HPDE6-E6E7 (cell line): ENCODE measurements around the gene BANP.
"Not testable (repeated sequence)": the region's sequence is repeated elsewhere in the genome, so short reads cannot be mapped to it uniquely, and the experiment has no call there.

Experiments
- DNase-seq: peaks from one replicate; pipeline ENCODE4 v3.0.0; 2011; ENCODE audit warnings: missing footprints; ENCODE audit errors: extremely low spot score

Gene BANP

DNA sequence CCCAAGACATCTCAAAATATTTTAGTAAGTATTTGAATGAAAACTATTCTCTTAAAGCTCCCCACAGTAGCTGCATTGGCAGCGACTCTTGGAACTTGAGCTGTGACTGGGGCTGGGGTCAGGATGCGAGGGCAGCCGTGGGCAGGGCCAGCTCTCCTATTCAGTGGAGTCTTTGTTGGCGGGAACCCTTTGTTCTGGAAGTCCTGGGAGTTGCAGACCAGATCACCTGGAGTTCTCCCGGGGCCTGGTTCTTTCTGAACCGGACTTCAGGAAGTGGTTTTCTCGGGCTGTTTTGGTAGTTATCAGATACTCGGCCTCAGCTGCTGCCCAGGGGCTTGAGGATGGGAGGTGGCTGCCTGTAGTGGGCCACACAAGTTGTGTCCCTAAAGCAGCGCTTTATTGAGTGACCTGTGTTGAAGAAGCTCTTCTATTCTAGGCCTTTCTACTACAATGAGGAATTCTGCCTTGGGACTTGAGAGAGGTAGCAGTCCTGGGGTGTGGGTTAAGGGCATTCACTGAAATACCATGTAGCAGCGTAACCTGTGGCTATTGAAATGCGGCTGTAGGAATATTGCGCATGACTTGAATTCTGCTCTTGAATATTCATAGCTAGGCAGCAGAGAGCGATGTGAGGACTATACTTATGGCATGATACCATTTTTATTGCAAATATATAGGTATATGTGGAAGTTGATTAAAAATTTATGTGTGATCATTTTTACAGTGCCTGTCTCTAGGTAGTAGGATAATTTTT, 77.1 kb downstream of the BANP start:
- not testable (repeated sequence) for DNase-seq

DNA sequence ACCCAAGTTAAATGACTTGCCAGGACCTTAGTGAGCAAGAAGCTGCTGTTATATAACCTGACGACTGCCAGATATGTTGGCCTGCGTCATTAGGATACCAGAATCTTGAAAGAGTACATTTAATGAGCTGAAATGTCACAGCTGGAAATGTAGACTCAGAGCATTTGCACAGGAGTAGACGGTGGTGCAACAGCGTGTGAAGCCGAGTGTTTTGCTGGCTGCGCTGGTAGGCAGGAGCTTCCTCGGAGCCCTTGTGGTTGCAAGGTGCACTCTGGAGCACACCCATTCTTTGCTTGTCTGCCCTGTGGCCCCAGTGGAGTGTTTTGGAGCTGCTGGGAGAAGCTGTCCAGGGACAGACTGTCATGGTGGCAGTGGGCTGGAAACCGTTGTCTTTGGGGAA, 79.3 kb downstream of the BANP start:
- no peak for DNase-seq

DNA sequence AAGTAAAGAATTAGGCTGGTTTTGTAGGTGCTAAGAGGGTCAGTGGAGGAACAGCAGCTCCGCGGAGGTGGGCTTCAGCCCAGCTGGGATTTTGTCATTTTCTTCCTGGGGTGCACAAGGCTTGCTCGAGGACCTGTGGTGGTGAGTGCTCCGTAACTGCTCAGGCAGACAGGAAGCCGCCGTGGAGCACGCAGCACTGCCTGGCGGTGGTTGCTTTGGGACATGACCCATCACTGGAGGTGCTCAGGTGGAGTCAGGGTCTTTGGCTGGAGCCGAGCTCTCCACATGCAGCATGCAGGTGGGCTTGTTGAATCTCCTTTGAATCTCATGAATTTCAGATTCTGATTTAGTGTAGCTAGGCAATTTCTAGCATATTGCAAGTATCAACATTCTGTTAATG, 79.7 kb downstream of the BANP start:
- not testable (repeated sequence) for DNase-seq

DNA sequence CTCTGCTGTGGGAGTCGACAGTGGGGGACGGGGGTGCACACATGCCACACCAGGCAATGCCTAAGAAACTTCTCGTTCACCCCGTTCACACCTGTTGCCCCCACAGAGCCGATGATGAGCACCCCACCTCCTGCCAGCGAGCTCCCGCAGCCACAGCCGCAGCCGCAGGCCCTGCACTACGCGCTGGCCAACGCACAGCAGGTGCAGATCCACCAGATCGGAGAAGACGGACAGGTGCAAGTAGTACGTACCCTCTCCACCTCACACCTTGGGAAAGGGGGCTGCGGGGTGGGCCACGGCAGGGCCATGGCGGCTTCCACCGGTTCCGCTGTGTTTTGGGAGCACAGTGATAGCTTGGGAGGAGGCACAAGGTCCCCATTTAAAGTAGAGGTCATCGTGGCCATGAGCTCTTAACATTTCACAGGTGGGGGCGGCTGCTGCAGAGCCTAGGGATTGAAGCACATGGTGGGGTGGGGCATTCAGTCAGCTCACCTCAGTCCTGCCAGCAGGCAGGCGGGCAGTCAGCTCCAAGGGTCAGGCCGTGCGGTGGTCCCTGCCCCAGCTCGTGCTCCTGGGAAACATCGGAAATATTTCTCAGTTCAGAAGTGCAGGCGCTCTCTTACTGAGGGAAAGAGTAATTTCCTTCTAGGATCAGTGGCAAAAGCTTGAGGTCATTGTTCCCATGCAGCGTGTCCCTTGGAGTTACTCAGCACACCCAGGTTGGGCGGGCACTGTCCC, 81.9 kb downstream of the BANP start:
- not testable (repeated sequence) for DNase-seq

DNA sequence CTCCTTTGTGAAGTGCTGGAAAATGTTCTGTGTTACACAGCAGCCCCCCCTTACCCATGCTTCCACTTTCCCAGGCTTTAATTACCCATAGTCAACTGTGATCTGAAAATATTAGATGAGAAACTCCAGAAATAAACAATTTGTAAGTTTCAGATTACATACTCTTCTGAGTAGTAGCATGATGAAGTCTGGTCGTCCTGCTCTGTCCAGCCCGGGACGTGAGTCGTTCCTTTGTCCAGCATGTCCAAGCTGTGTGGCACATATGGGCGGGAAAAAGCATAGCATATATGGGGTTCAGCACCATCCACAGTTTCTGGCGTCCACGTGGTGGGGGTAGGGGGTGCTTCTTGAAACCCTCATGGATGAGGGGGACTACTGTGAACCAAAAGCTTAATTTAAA, 83.5 kb downstream of the BANP start:
- DNase-seq = no peak

DNA sequence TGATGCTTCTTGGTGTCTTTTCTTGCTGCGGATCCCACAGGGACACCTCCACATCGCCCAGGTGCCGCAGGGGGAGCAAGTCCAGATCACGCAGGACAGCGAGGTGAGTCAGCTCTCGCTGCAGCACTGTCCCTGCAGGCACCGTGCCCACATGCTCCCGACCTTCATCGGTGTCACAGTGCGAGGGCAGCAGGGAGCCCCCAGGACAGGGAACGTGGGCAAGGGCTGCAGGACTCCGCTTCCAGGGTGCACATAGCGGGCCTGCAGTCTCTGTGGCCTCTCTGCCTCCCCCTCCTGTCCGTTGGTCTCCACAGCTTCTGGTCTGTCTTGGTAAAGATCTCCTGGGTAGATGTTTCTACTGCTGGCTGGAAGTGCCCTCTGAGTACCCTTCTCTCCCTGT, 84.1 kb downstream of the BANP start:
- no peak for DNase-seq

DNA sequence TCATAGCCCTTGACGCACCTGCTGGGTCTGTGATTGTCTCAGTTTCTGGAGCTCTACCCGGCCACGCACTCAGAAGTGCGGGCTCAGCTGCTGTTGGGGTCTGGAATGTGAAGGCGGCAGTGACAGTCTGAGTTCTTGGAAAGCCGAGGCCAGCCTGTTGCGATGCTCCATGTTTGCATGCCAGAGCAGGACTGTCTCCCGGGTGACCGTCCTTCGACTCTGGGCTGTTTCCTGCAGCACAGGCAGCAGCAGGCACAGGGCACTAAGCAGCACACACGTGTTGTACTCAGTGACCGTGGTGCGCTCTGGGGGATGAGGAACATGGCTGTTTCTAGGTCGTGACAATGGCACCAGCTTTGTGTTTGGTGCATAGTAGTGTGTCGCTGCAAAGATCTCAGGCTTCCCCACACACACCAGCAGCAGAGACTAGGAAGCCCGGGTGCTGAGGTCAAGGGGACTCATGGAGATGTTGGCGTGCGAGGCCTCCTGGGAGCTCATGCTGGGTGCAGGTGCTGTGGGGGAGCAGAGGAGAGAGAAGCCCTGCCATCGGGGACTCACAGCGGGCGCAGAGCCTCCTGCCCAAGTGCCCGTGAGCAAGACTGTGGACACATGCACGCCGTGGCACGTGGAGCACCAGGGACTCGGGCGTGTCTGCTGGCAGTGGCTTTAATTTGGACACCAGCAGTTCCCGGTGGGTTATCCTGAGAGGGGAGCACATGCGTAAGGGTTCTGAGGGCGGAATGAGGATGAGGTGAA, 84.8 kb downstream of the BANP start:
- not testable (repeated sequence) for DNase-seq

DNA sequence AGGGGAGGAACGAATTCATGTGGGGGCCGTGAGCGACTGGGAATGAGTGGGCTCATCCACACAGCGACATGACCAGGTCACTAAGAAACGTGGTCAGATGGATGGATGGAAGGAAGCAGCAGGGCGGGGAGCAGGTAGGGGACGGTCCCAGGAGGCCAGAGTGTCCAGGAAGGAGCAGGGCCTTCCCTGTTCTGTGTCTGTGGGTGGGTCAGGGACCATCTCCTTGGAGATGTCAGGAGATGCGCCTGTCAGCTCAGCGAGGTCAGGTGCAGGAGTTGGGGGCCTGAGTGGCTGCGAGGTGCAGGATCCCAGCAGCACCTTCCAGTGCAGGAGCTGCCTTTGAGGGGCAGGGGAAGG, 85.4 kb downstream of the BANP start:
- DNase-seq = not testable (repeated sequence)

DNA sequence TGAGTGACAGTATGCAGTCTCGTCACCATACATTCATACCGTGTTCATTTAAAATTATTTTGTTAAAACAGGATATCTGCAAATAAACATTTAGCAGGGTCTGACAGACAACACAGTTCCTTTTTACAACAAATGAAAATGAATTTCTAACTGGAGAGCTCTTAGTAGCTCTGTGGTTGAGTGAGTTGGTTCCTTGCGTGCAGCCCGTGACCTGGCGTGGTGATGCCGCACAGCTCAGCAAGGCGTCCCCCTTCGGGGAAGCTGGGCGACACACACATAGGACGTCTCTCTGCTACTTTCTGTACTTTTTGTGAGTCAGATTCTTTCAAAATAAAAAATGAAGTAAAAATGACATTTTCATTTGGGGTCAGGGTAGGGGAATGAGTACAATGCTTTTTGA, 86.1 kb downstream of the BANP start:
- DNase-seq = not testable (repeated sequence)

DNA sequence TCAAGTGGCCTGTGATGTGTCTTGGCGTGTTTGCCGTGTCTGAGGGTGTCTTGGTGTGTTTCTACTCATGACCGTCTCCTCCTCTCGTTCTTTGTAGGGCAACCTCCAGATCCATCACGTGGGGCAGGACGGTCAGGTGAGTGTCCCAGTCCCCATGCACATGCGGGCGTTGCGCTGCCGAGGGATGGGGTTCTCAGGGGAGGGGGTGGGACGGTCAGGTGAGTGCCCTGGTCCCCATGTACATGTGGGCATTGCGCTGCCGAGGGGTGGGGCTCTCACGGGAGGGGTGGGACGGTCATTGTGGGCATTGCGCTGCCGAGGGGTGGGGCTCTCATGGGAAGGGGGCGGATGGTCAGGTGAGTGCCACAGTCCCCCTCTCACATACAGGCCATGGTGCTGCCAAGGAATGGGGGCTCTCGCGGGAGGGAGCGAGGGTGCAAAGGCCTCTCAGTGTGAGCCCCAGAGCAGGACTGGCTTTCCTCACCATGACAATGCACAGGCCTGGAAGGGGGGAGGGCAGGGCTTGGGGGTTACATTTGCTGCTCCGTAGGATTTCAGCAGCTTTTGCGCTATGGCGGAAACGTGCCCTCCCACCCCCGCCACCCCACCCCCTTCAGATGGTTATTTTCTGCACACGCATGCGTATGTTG, 86.8 kb downstream of the BANP start:
- DNase-seq = not testable (repeated sequence)

DNA sequence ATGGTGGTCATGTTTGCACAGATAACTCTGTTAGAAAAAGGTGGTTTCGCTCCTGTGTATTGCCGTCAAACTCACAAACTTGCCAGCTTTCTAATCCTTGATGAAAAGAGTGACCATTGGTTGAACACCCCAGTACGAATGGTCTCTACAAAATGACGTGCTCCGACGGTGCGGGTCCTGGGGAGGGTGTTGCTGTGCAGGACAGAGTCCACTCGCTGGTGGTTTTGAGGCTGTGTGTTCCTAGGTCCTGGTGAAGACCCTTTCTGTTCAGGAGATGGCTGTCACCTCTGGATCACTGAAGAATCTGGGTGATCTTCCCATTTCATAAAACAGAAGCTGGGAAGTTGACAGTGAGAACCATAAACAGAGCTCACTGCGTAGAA, 87.3 kb downstream of the BANP start:
- not testable (repeated sequence) for DNase-seq

DNA sequence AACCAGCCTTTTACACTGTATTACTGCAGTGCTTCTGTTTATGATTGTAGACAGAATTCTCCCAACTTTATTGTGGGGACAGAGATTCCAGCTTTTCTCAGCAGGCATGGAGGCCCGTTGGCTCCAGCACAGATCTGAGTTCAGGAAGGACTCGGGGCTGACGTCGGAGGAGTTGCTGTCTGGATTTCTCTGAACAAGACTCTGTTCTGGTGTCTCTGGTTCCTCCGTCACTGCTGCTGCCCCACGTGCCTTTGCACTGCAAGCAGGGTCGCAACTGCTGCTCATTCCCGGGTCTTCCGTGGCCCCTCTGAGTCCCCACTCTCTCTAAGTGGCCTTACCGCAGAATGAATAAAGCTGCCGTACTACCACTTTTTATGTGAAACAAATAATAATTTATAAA, 88.4 kb downstream of the BANP start:
- DNase-seq = no peak

DNA sequence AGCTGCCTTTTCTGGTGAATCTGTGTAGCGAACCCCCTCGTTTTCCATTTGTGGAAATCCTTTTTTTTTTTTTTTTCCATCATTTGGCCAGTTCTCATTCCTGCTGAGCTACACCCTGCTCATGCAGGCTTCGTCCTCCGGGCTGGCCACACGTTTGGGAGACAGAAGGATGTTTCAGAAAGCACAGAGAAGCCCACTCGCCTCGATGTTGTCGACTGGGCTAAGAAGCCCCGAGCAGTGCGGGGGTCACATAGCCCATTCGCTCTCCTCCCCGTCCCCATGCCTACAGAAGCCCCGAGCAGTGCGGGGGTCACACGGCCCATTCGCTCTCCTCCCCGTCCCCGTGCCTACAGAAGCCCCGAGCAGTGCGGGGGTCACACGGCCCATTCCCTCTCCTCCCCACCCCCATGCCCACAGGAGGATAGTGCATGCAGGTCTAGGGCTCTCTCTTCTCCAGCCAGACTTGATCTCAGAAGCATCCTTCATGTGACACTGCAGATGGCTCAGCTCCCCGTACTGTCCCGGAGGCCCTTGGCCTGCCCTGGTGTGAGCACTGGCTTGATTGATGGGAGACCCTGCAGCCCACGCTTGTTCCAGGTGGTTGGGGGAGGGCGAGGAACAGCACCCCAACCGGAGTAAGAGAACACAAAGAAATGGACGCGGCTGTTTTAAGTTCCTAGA, 89.1 kb downstream of the BANP start:
- not testable (repeated sequence) for DNase-seq

DNA sequence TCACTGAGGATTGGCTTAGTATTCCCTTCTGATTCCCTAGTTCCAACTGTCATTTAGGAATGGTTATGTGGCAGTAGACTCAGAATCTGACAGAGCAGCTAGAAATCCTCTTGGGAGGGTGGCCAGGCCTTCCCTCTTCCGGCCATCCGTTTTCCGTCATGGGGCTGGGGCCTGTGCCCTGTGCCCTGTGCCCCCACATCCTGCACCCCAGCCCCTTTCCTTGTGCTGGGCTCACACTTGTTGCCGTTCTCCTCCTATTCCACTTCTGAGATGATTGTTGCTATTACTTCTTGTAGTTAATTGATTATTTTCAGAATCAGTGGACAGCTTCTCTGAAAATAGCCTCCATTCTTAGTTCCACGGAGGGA, 89.6 kb downstream of the BANP start:
- not testable (repeated sequence) for DNase-seq

DNA sequence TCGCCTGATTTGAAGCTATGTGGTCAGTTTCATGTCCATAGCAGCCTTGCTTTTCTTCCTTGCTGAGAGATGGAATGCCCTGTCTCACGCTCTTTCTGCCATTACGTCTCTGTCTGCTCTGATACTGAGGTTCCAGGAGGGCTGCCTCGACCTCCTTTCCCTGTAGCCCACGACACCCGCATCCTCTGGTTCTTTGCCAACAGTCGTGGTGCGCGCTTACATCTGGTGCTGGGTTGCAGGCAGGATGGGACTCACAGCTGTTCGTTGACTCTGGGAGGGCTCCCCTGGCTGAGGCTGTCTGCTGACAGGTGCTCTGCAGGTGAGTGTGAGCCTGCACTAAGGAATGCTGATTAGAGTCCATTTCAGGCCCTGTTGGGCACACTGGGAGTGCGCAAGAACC, 90.3 kb downstream of the BANP start:
- DNase-seq = not testable (repeated sequence)

DNA sequence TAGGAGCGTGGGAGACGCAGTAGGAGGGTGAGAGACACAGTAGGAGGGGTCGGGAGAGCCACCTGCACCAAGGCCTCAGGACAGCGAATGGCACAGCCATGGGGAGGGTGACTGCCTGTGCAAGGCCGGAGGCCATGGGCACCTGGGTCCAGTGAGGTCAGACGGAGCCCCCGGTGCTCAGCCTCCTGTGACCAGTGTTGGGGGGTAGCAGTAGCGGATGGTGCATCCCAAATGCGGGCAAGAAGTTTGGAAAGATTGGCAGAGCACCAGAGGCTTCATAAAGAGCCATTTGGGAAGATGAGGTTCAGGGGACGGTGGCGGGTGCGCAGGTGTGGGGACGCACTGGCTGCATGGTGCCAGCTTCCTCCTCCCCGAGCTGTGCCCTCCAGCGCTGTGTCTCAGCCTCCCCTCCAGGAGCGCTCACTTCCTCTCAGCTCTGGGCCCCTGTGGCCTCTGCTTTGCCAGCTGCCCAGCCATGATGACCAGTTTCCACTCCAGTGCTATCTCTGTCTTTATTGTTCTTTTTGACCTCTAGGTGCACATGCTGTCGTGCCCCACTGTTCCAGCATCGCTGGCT, 90.8 kb downstream of the BANP start:
- not testable (repeated sequence) for DNase-seq

DNA sequence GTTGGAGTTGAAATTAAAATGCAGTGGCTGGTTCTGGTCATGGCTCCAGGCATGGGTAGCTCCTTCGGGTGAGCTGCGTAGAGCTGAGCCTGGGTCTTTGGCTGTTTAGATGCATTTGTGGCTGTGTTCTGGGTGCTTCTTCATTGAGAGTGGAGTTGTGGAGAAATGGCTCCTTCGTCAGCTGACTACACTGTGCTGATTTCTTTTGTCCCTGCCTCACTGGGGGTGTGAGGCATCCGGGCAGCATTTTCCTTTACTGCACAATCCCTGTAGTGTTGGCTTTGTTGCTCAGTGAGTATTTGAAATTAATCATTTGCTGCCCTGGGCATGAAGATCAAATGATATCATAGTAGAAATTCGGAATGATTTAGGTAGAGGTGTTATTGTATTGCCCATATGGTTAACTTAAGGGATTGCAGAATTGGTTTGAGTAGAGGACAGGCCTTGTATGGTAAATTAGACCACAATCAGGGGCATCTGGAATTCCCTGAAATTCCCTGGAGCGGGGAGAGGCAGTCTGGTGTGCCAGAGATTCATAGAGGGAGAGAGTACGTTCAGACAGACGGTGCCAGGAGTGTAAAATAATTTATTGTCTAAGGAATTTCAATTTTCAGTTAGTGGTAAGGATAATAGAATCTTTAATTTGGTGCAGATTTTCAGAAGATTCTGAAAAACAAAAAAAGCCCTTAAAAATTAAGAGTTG, 92.1 kb downstream of the BANP start:
- DNase-seq = not testable (repeated sequence)

DNA sequence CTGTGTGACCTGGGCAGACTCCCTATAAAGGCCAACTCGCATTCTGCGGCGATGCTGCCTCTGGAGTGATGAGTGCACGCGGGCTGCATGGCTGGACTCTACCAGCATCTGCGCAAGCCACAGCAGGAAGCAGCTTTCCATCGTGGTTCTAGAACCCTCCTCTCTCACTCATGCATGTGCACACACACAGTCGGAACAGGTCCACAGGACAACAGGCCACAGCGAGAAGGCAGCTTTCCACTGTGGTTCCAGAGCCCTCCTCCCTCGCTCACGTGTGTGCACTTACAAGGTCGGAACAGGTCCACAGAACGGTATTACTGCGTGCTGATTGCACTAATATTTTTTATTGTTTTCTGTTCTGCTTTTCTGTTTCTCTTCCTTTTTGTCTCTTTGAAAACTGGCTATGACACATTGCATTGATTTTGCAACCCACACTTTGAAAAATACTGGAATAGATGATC, 92.9 kb downstream of the BANP start:
- not testable (repeated sequence) for DNase-seq

DNA sequence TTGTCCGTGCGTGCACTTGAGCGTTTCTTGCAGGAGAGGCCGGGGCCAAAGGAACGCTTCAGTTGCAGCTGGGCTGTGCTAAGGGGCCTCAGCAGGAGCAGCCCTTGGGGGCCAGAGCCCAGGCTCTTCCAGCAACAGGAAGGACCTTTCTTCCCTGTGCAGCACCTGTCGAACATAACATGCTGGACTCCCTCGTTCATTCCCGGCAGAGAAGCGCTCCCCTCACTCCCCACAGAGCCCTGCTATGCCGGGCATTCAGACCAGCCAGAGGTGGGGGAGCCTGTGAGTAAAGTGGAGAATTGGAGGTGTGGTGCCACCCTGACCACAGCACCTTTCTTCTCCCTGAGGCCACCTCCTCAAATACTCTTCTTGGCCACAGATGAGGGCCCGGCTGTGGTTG, 94.1 kb downstream of the BANP start:
- not testable (repeated sequence) for DNase-seq

DNA sequence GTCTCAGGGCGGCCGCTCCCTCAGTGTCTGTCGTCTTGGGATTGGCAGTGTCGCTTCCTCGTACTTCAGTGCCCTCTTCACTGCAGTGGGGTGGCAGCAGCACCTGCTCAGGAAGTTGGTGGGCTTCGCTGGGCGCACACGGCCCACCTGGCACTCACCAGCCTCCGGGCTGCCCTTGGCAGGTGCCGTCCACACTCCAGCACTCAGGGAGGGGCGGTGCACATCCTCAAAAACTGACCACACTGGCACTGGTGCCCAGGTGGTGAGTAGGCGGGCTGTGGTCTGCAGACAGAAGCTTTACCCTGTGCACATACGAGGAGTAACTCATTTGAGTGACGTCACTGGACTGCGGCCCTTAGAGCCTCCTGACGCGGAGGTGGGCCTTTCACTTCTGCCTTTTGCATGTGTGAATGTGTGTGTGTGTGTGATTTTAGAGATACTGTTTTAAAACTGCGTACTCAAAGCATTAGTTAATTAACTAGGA, 94.6 kb downstream of the BANP start:
- DNase-seq = no peak
